ENCODE results near the gene NFE2L3. TPM values are rescaled to one million over a fixed set of nuclear protein-coding genes. Genes with fewer than 3 reads are reported as not detected.
"Not testable (repeated sequence)": the region's sequence is repeated elsewhere in the genome, so short reads cannot be mapped to it uniquely, and the experiment has no call there.

The NFE2L3 gene
- total RNA-seq, 2 donors from 2014 or later, result 18.5 to 22.2 TPM

DNA sequence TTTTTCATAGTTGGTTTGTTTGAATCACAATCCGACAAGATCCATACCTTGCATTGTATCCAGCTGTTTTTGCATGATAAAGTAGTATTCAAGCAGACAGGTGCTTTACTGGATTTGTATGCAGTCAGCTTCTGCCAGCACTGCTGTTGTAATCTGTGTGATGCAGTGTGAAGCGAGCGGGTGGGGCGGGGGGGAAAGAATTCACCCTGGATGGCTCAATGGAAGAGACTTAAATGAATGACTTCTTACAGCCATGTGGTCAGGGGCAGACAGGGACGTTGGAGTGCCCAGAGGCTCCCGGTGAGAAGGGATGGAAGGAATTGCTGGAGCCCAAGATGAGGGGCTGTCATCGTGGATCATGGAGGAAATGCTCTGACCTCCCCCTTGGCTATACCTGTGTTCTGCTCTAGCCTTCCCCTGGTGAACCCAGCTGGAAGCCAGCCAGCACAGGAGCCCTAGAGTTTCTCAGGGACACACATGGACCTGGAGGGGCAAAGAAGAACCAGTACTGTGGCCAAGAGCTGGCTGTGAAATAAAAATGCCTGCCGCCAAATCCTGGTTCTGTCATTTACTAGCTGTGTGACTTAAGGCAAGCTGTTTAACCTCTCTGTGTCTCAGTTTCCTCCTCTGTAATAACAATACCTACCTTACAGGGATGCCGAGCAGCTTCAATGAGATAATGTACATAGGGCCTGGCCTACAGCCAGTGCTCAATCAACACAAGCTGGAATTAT lies 14.1 kb downstream of the NFE2L3 start:
- H3K4me3 Mint-ChIP-seq, result peak overlapping the region; percentile 68 to 75
- no peak for DNase-seq
- peak overlapping the region; percentile 89 for H3K27ac Mint-ChIP-seq
- peaks cover 65% of the 10 kb centered on the region for H3K4me1 Mint-ChIP-seq (ENCODE audit: low read depth)
- peaks cover 2 to 17% of the 10 kb centered on the region in 2 donors for H3K36me3 Mint-ChIP-seq (ENCODE audit: insufficient read depth in 2 of 2)
- peaks cover 1 to 2% of the 10 kb centered on the region in 2 donors for H3K9me3 Mint-ChIP-seq
- ATAC-seq (replicated peaks in 1 of 2), result peak in 1 of 2 donors; percentile 20
- H3K27me3 Mint-ChIP-seq (ENCODE audit: low read depth), result no peaks in the 10 kb centered on the region

DNA sequence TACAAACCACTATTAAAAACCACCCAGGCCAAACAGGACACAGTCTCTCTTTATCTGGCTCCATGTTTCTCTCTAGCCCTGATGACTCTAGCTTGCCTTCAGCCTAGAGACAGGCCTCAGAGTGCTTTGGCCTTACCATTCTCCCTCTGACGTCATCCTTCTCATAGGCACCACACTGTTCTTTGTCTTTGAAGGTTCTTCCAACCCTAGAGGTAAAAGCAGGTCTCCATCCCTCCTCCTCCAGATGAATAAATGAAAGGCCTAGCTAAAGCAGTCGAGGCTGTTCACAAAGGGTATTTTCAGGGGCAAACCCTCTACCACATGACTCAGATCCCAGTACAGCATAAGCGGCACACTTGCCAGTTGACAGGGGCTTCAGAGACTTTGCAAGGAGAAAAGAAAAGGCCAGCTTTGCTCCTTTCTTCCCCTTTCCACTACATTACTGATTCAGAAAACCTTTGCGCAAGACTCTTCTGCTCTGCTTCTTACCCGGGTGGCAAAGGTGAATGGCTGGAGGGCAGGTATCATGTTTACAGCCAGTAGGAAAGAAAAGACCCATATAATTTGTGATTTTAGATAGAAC lies 14.8 kb downstream of the NFE2L3 start:
- Mint-ChIP-seq H3K27me3 (ENCODE audit: low read depth) (no peaks in the 10 kb centered on the region), H3K4me1 (ENCODE audit: low read depth) (peaks cover 59% of the 10 kb centered on the region), H3K27ac (peak overlapping the region; percentile 89), H3K9me3 (peaks cover 1 to 2% of the 10 kb centered on the region in 2 donors), H3K4me3 (peak overlapping the region; percentile 68 to 75), H3K36me3 (ENCODE audit: insufficient read depth in 2 of 2) (peaks cover 2 to 21% of the 10 kb centered on the region in 2 donors)
- DNase-seq (peak; percentile 50 to 54), ATAC-seq (replicated peaks in 1 of 2) (peak; percentile 87 to 91)

DNA sequence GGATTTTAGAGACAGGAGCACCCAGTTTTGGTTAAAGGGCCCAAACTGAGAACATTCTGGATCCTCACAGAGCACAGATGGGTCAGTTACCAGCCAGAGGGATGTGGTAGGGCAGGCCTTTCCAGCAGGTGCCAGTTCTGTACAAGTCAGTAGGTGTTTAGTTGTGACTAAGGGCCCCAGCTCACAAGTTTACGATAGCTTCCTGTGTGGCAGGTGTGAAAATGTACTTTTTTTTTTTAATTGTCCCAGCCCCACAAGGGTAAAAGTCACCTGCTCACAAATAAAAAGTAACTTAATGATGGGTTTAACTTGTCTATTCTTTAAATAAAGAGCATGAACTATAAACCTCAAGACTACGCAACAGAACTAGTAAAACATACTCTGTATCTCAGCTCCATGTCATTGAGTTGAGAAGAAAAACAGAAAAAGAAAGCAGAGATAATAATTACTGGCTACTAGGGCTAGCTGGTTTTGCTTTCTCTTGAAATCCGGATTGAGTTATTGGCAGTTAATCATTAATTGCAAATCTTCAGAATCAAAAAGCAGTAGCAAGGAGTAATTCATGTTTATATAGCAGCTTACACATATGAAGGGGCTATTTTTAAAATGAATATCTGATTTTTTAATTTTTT lies 15.4 kb downstream of the NFE2L3 start:
- ATAC-seq (replicated peaks in 1 of 2), result peak; percentile 75 to 86
- peak; percentile 43 to 54 for DNase-seq
- peak overlapping the region; percentile 89 for H3K27ac Mint-ChIP-seq
- no peaks in the 10 kb centered on the region for H3K27me3 Mint-ChIP-seq (ENCODE audit: low read depth)
- peaks cover 53% of the 10 kb centered on the region for H3K4me1 Mint-ChIP-seq (ENCODE audit: low read depth)
- H3K9me3 Mint-ChIP-seq, result peaks cover 1 to 2% of the 10 kb centered on the region in 2 donors
- peaks cover 5 to 25% of the 10 kb centered on the region in 2 donors for H3K36me3 Mint-ChIP-seq (ENCODE audit: insufficient read depth in 2 of 2)
- H3K4me3 Mint-ChIP-seq, result peak overlapping the region; percentile 68 to 75

DNA sequence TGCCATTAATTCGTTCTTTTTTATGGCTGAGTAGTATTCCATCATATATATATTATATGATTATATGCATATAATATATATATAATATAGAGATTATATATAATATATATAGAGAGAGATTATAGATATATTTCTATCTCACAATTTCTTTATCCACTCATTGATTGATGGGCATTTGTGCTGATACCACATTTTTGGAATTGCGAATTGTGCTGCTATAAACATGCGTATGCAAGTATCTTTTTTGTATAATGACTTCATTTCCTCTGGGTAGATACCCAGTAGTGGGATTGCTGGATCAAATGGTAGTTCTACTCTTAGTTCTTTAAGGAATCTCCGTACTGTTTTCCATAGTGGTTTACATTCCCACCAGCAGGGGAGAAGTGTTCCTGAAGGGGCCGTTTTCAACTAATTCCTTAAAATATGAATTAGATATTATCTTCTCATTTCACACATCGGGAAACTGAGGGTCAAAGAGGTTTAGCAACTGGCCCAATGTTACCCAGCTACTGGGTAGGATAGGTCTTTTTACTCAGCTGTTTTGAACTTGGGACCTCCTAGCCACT lies 16.5 kb downstream of the NFE2L3 start:
- no peak overlapping the region for H3K27ac Mint-ChIP-seq
- peaks cover 5 to 23% of the 10 kb centered on the region in 2 donors for H3K36me3 Mint-ChIP-seq (ENCODE audit: insufficient read depth in 2 of 2)
- peaks cover 0 to 2% of the 10 kb centered on the region in 2 donors for H3K9me3 Mint-ChIP-seq
- peaks cover 44% of the 10 kb centered on the region for H3K4me1 Mint-ChIP-seq (ENCODE audit: low read depth)
- H3K4me3 Mint-ChIP-seq, result no peak overlapping the region
- H3K27me3 Mint-ChIP-seq (ENCODE audit: low read depth), result no peaks in the 10 kb centered on the region
- DNase-seq, result no peak
- ATAC-seq (replicated peaks in 1 of 2), result no peak

DNA sequence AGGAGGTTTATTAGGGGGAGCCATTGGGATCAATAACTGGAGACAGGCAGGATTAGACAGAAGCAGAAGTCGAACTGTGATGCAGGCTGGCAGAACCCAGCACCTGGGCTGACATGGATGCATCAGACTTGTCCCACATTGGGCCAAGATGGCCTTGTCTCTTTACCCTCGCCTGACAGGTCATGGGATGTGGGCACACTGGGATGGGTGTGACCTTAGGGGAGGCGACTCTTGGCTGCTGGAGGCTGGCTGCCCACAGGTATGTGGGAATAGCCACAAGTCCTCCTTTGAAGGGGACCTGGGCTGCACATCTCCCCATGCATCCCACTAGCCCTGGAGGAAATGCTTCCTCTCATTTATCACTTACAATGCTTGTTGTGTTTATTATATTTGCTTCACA lies 17.3 kb downstream of the NFE2L3 start:
- H3K9me3 Mint-ChIP-seq, result peaks cover 0 to 2% of the 10 kb centered on the region in 2 donors
- peaks cover 5 to 24% of the 10 kb centered on the region in 2 donors for H3K36me3 Mint-ChIP-seq (ENCODE audit: insufficient read depth in 2 of 2)
- H3K4me3 Mint-ChIP-seq, result no peak overlapping the region
- DNase-seq (no peak), ATAC-seq (replicated peaks in 1 of 2) (no peak)
- H3K27ac Mint-ChIP-seq, result no peak overlapping the region
- H3K27me3 Mint-ChIP-seq (ENCODE audit: low read depth), result no peaks in the 10 kb centered on the region
- peaks cover 51% of the 10 kb centered on the region for H3K4me1 Mint-ChIP-seq (ENCODE audit: low read depth)

DNA sequence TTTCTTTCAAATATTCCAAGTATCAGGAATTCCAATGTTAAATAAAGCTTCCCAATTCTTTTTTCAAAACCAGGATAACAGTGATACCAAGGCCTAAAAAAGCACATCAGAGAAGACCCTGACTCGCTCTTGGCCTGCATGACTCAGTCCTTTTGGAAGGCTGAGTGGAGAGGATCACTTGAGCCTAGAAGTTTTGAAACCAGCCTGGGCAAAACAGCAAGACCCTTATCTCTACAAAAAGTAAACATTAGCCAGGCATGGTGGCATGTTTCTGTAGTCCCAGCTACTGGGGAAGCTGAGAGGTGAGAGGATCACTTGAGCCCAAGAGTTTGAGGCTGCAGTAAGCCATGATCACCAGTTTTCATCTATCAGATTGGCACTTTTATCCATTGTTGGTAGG lies 18.7 kb downstream of the NFE2L3 start:
- Mint-ChIP-seq H3K36me3 (ENCODE audit: insufficient read depth in 2 of 2) (peaks cover 4 to 21% of the 10 kb centered on the region in 2 donors), H3K4me3 (no peak overlapping the region), H3K27me3 (ENCODE audit: low read depth) (no peaks in the 10 kb centered on the region), H3K4me1 (ENCODE audit: low read depth) (peaks cover 49% of the 10 kb centered on the region), H3K9me3 (no peaks in the 10 kb centered on the region), H3K27ac (no peak overlapping the region)
- ATAC-seq (replicated peaks in 1 of 2) (no peak), DNase-seq (no peak)

DNA sequence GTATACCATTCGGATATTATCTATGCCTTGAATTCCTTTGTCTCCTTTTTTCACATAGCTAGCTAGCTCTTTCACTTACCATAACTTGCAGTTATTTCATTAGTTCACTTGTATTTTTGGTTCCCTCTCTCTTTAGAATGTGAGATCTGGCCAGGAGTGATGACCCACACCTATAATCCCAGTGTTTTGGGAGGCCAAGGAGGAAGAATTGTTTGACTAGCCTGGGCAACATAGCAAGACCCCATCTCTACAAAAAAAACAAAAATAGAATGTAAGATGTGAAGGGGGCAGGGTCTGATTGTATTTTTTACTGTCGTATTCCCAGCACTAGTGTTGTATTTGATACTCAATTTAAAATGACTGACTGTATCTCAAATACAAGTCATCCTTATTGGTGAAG lies 19.6 kb downstream of the NFE2L3 start:
- Mint-ChIP-seq H3K9me3 (no peaks in the 10 kb centered on the region), H3K4me1 (ENCODE audit: low read depth) (peaks cover 40% of the 10 kb centered on the region), H3K36me3 (ENCODE audit: insufficient read depth in 2 of 2) (peaks cover 4 to 21% of the 10 kb centered on the region in 2 donors), H3K27ac (no peak overlapping the region), H3K4me3 (no peak overlapping the region), H3K27me3 (ENCODE audit: low read depth) (no peaks in the 10 kb centered on the region)
- DNase-seq (no peak), ATAC-seq (replicated peaks in 1 of 2) (no peak)

DNA sequence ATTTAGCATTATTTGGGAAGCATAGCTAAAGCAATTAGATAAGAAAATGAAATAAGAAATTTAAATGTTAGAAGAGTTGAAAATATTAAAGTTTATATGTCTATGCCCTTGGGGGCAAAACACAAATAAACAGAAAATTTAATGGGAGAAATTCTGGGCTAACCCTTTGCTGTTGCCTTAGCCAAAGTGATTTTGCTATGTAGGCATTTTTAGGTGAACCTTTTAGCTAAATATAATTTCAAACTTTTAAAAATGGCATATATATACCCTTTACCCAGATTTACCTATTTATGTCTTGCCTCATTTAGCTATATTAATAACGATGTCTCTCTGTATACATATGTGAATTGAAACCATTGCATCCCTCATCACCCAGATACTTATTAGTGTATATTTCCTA lies 20.1 kb downstream of the NFE2L3 start:
- DNase-seq (no peak), ATAC-seq (replicated peaks in 1 of 2) (no peak)
- Mint-ChIP-seq H3K4me1 (ENCODE audit: low read depth) (peaks cover 35% of the 10 kb centered on the region), H3K27me3 (ENCODE audit: low read depth) (no peaks in the 10 kb centered on the region), H3K9me3 (no peaks in the 10 kb centered on the region), H3K36me3 (ENCODE audit: insufficient read depth in 2 of 2) (peaks cover 4 to 21% of the 10 kb centered on the region in 2 donors), H3K27ac (no peak overlapping the region), H3K4me3 (no peak overlapping the region)

DNA sequence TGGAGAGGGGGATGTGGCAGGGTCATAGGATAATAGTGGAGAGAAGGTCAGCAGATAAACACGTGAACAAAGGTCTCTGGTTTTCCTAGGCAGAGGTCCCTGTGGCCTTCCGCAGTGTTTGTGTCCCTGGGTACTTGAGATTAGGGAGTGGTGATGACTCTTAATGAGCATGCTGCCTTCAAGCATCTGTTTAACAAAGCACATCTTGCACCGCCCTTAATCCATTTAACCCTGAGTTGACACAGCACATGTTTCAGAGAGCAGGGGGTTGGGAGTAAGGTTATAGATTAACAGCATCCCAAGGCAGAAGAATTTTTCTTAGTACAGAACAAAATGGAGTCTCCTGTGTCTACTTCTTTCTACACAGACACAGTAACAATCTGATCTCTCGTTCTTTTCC lies 23.9 kb downstream of the NFE2L3 start:
- peaks cover 43% of the 10 kb centered on the region for H3K4me1 Mint-ChIP-seq (ENCODE audit: low read depth)
- H3K4me3 Mint-ChIP-seq; ATAC-seq (replicated peaks in 1 of 2); H3K27me3 Mint-ChIP-seq (ENCODE audit: low read depth); DNase-seq; H3K9me3 Mint-ChIP-seq: not testable (repeated sequence)
- H3K36me3 Mint-ChIP-seq (ENCODE audit: insufficient read depth in 2 of 2), result peaks cover 6 to 21% of the 10 kb centered on the region in 2 donors
- peak overlapping the region; percentile 58 for H3K27ac Mint-ChIP-seq

DNA sequence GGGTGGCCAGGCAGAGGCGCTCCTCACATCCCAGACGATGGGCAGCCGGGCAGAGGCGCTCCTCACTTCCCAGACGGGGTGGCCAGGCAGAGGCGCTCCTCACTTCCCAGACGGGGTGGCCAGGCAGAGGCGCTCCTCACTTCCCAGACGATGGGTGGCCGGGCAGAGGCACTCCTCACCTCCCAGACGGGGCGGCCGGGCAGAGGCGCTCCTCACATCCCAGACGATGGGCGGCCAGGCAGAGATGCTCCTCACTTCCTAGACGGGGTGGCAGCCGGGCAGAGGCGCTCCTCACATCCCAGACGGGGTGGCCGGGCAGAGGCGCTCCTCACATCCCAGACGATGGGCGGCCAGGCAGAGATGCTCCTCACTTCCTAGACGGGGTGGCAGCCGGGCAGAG lies 24.7 kb downstream of the NFE2L3 start:
- H3K4me3 Mint-ChIP-seq; H3K9me3 Mint-ChIP-seq; DNase-seq; H3K27ac Mint-ChIP-seq; ATAC-seq (replicated peaks in 1 of 2); H3K27me3 Mint-ChIP-seq (ENCODE audit: low read depth): not testable (repeated sequence)
- Mint-ChIP-seq H3K36me3 (ENCODE audit: insufficient read depth in 2 of 2) (peaks cover 6 to 23% of the 10 kb centered on the region in 2 donors), H3K4me1 (ENCODE audit: low read depth) (peaks cover 48% of the 10 kb centered on the region)

DNA sequence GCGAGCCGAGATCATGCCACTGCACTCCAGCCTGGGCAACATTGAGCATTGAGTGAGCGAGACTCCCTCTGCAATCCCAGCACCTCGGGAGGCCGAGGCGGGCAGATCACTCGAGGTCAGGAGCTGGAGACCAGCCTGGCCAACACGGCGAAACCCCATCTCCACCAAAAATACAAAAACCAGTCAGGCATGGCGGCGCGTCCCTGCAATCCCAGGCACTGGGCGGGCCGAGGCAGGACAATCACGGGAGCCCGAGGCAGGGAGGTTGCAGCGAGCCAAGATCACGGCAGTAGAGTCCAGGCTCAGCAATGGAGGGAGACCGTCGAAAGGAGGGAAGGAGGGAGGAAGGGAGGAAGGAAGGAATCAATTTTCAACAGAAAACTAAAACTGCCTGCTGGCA lies 25.3 kb downstream of the NFE2L3 start:
- H3K4me3 Mint-ChIP-seq, result peak overlapping the region; percentile 7 to 33
- not testable (repeated sequence) for H3K9me3 Mint-ChIP-seq; H3K27me3 Mint-ChIP-seq (ENCODE audit: low read depth); ATAC-seq (replicated peaks in 1 of 2); DNase-seq
- peaks cover 50% of the 10 kb centered on the region for H3K4me1 Mint-ChIP-seq (ENCODE audit: low read depth)
- H3K27ac Mint-ChIP-seq, result peak overlapping the region; percentile 87
- H3K36me3 Mint-ChIP-seq (ENCODE audit: insufficient read depth in 2 of 2), result peaks cover 4 to 20% of the 10 kb centered on the region in 2 donors

DNA sequence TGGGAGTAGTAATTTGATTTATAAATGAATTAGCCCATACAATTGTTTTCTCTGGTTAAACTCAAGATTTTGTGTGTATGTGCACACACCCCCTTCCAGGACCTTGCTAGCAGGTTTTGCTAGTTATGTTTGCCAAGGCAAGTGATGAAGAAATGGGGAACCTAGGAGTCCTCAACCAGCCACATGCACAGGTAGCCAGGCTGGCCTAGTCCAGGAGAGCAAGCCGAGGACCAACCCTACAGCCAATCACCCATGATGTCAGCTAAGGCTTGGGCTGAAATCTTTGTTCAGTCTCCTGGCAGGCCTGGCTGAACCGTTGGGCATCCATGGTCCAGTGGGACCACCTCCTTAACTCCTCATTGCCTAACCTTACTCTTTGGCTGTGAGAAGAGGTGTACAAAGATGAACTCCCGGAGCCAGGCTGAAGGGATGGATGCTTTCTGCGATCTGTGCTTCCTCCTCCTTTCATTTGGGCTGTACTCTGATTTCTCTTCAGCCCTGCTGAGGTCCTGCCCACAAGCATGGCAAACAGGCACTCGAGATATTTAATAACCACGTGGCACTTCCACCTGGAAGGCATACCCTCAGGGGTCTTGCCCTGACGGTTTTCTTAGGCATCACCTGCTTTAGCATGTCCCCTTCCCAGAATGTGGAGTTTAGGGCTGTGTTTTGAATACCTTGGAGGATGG lies 26.4 kb downstream of the NFE2L3 start:
- peaks cover 50% of the 10 kb centered on the region for H3K4me1 Mint-ChIP-seq (ENCODE audit: low read depth)
- DNase-seq, result no peak
- no peak overlapping the region for H3K4me3 Mint-ChIP-seq
- no peaks in the 10 kb centered on the region for H3K9me3 Mint-ChIP-seq
- peak overlapping the region; percentile 98 for H3K27ac Mint-ChIP-seq
- peaks cover 3 to 18% of the 10 kb centered on the region in 2 donors for H3K36me3 Mint-ChIP-seq (ENCODE audit: insufficient read depth in 2 of 2)
- no peaks in the 10 kb centered on the region for H3K27me3 Mint-ChIP-seq (ENCODE audit: low read depth)
- ATAC-seq (replicated peaks in 1 of 2), result peak; percentile 14 to 16

Data from activated T-cell treated with anti-CD3 and anti-CD28 coated beads, Interleukin-2, amount 50 U/mL, for 72 hours (primary cell).